Hepatocyte (in vitro differentiated cells): Measurements from ENCODE around the gene MEA1. TPM values are rescaled to one million over a fixed set of nuclear protein-coding genes. Genes with fewer than 3 reads are reported as not detected.

Experiments
- DNase-seq: peaks from one replicate; pipeline ENCODE4 v3.0.0-alpha.2; 2016; ENCODE audit warnings: low spot score
- H2AFZ ChIP-seq: fragments of 200-600 bp; sonication (generic); 2 replicates; pipeline ENCODE4 v1.6.0; 2016; ENCODE audit warnings: antibody characterized with exemption, mild to moderate bottlenecking
- H3K27ac ChIP-seq: fragments of 200-600 bp; sonication (generic); 2 replicates; pipeline ENCODE4 v1.5.1; 2016; ENCODE audit warnings: mild to moderate bottlenecking
- H3K27me3 ChIP-seq: fragments of 200-600 bp; sonication (generic); 2 replicates; pipeline ENCODE4 v1.6.1; 2016
- H3K36me3 ChIP-seq: fragments of 200-600 bp; sonication (generic); replicated peaks from 2 replicates; pipeline ENCODE4 v1.5.1; 2016; ENCODE audit warnings: low read depth; ENCODE audit not compliant: insufficient read depth
- H3K4me1 ChIP-seq: fragments of 200-600 bp; sonication (generic); 2 replicates; pipeline ENCODE4 v1.5.1; 2016; ENCODE audit warnings: mild to moderate bottlenecking, moderate library complexity; ENCODE audit not compliant: insufficient read depth
- H3K4me2 ChIP-seq: fragments of 200-600 bp; sonication (generic); 2 replicates; pipeline ENCODE4 v1.6.0; 2016
- H3K4me3 ChIP-seq: fragments of 200-600 bp; sonication (generic); 2 replicates; pipeline ENCODE4 v1.5.1; 2016; ENCODE audit warnings: mild to moderate bottlenecking
- H3K79me2 ChIP-seq: fragments of 200-600 bp; sonication (generic); 2 replicates; pipeline ENCODE4 v1.6.0; 2017; ENCODE audit warnings: mild to moderate bottlenecking
- H3K9me2 ChIP-seq: fragments of 200-600 bp; sonication (generic); replicated peaks from 2 replicates; pipeline ENCODE4 v1.6.0; 2017; ENCODE audit warnings: mild to moderate bottlenecking; ENCODE audit not compliant: insufficient read depth
- H3K9me3 ChIP-seq: fragments of 200-600 bp; sonication (generic); 2 replicates; pipeline ENCODE4 v1.5.1; 2016; ENCODE audit warnings: low read depth, mild to moderate bottlenecking
- H4K20me1 ChIP-seq: fragments of 200-600 bp; sonication (generic); 2 replicates; pipeline ENCODE4 v1.6.0; 2016; ENCODE audit warnings: mild to moderate bottlenecking; ENCODE audit not compliant: insufficient read depth, poor library complexity, severe bottlenecking
- CTCF ChIP-seq: fragments of 200-600 bp; sonication (generic); IDR thresholded peaks from 2 replicates; pipeline ENCODE4 v1.5.1; 2016; ENCODE audit warnings: antibody characterized with exemption, mild to moderate bottlenecking; ENCODE audit not compliant: poor library complexity
- EZH2 ChIP-seq: fragments of 200-600 bp; sonication (generic); IDR thresholded peaks from 2 replicates; pipeline ENCODE4 v1.6.1; 2016; ENCODE audit warnings: antibody characterized with exemption, mild to moderate bottlenecking, borderline replicate concordance
- EZH2phosphoT487 ChIP-seq: fragments of 200-600 bp; sonication (generic); IDR thresholded peaks from one replicate; pipeline ENCODE4 v1.6.1; 2018; ENCODE audit warnings: antibody characterized with exemption, mild to moderate bottlenecking, low read depth, moderate library complexity; ENCODE audit not compliant: unreplicated experiment, severe bottlenecking
- WGBS: methylation state at CpG from one replicate; pipeline ENCODE4 v1.1.6; 2016; ENCODE audit warnings: low lambda C conversion rate; ENCODE audit errors: missing lambda C conversion rate; 5-methylcytosine and 5-hydroxymethylcytosine counted together
- polyA plus RNA-seq: library from polyadenylated mRNA; unstranded; fragments of >200 nt; fragmentation: Nextera tagmentation; extraction: Ambion mirVana; gene quantifications from 2 replicates; pipeline ENCODE4 v1.2.1, GENCODE V29; 2016
- total RNA-seq: library from RNA; depleted of rRNA; stranded (reverse); fragments of >200 nt; gene quantifications from 2 replicates; pipeline ENCODE4 v1.2.3, GENCODE V29; 2014

The MEA1 gene
- total and polyA plus RNA-seq, 2 experiments from 2014 or later, result 73.3 to 127 TPM

DNA sequence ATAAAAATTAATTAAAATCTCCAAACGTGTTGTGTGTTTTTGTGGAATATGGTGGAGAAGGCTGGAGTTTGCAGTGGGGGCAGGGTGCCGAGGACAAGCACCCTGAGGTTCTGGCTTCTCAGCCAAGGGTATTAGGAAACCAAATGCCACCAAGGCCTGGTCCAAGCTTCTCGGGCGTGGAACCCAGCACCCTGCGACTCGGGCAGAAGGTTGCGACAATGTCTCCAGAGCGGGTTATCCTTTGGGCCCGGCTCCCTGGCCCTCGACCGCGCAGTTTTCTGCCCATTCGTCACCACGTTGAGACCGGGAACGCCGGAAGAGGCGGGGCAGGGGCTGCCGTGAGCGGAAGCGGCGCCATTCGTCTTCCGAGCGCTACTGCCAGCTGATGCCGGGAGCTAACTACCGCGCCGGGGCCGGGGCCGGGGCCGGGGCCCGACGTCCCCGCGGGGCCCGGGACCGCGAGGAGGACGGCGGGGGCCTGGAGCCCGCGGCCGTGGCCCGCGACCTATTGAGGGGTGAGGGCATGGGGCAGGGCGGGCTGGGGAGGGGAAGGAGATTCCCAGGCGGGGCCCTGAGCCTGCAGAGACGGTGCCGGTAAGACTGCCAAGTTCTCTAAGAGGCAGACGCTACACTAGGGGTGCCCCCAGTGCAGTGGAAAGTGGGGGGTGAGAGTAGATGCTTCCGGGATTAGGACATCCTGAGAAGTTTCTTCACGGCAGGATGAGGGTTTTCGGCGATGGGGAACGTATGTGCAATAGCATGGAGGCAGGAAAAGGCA, 7.7 kb upstream of the MEA1 start, which contains the start of gene RRP36:
Gene RRP36, plus strand, starts transcription at position 354 of the 778 bp plus-strand sequence. Its CDS starts 32 bp downstream, at position 386.
- peak within 1 kb of the TSS; percentile 96 for H3K27ac ChIP-seq
- H2AFZ ChIP-seq, result peak within 1 kb of the TSS; percentile 92
- peaks cover 56% of the 10 kb centered on the region for H3K79me2 ChIP-seq
- WGBS, result 2% methylated on average over 49 of the region's 56 CpGs
- no peaks in the 10 kb centered on the region for H3K9me2 ChIP-seq
- H4K20me1 ChIP-seq, result peaks cover 7% of the 10 kb centered on the region
- TF ChIP-seq CTCF (no peak), EZH2 (no peak), EZH2phosphoT487 (no peak)
- peak within 1 kb of the TSS; percentile 79 for H3K4me3 ChIP-seq
- no peaks in the 10 kb centered on the region for H3K27me3 ChIP-seq
- H3K36me3 ChIP-seq, result peaks cover 4% of the 10 kb centered on the region
- peak within 1 kb of the TSS; percentile 91 for H3K4me2 ChIP-seq
- peak; percentile 89 for DNase-seq
- no peaks in the 10 kb centered on the region for H3K9me3 ChIP-seq
- H3K4me1 ChIP-seq, result peaks cover 15% of the 10 kb centered on the region

- WGBS, result 66% methylated on average over 5 of the region's 5 CpGs
- no peak for DNase-seq
Measured at GRCh38 chr6:43020847-43021246, 7.1 kb upstream of the MEA1 start.

GRCh38 chr6:43020052-43020705, 6.4 kb upstream of the MEA1 start:
- no peak overlapping the region for H2AFZ ChIP-seq
- peaks cover 68% of the 10 kb centered on the region for H3K79me2 ChIP-seq
- H4K20me1 ChIP-seq, result peaks cover 7% of the 10 kb centered on the region
- no peaks in the 10 kb centered on the region for H3K9me3 ChIP-seq
- H3K27ac ChIP-seq, result peak overlapping the region; percentile 96
- H3K4me2 ChIP-seq, result no peak overlapping the region
- H3K9me2 ChIP-seq, result no peaks in the 10 kb centered on the region
- TF ChIP-seq CTCF, result no peak
- no peak for TF ChIP-seq EZH2phosphoT487
- no peak for TF ChIP-seq EZH2
- no peak for DNase-seq
- peaks cover 17% of the 10 kb centered on the region for H3K4me1 ChIP-seq
- no peak overlapping the region for H3K4me3 ChIP-seq
- H3K36me3 ChIP-seq, result peaks cover 4% of the 10 kb centered on the region
- WGBS, result 100% methylated on average over 3 of the region's 3 CpGs
- no peaks in the 10 kb centered on the region for H3K27me3 ChIP-seq

More at GRCh38 chr6:43020847-43021246, 7.1 kb upstream of the MEA1 start:
- Histone ChIP-seq H3K9me2 (no peaks in the 10 kb centered on the region), H3K79me2 (peaks cover 62% of the 10 kb centered on the region), H3K27me3 (no peaks in the 10 kb centered on the region), H3K9me3 (no peaks in the 10 kb centered on the region), H4K20me1 (peaks cover 7% of the 10 kb centered on the region), H3K36me3 (peaks cover 4% of the 10 kb centered on the region), H3K27ac (peak overlapping the region; percentile 96), H3K4me2 (peak overlapping the region; percentile 91), H3K4me1 (peaks cover 15% of the 10 kb centered on the region), H3K4me3 (peak overlapping the region; percentile 79), H2AFZ (peak overlapping the region; percentile 92)
- TF ChIP-seq CTCF, result no peak
- no peak for TF ChIP-seq EZH2
- no peak for TF ChIP-seq EZH2phosphoT487
